Measurements from ENCODE around the gene DMAC2L.

GRCh38 chr14:50355692-50356091, 43.6 kb downstream of the DMAC2L start:
- TF ChIP-seq CTCF (IDR thresholded peaks at IDR 0.05) (no peak), EZH2 (IDR thresholded peaks at IDR 0.05; ENCODE audit: borderline replicate concordance, insufficient read depth, low read depth, low read length, poor library complexity, severe bottlenecking) (no peak)
